K562 treated with DMSO at 1 percent for 24 hours (cell line): ENCODE data around the gene DNAJB12. TPM values are rescaled to one million over a fixed set of nuclear protein-coding genes. Genes with fewer than 3 reads are reported as not detected.

Experiments used
- total RNA-seq: library from RNA; unstranded; fragments of 300-600 nt; gene quantifications from 2 replicates; pipeline ENCODE4 v1.2.3, GENCODE V29; 2022; ENCODE audit warnings: low read depth; ENCODE audit not compliant: insufficient read depth

DNAJB12 gene
- 24.8 and 26.3 TPM in 2 replicates for total RNA-seq

DNA sequence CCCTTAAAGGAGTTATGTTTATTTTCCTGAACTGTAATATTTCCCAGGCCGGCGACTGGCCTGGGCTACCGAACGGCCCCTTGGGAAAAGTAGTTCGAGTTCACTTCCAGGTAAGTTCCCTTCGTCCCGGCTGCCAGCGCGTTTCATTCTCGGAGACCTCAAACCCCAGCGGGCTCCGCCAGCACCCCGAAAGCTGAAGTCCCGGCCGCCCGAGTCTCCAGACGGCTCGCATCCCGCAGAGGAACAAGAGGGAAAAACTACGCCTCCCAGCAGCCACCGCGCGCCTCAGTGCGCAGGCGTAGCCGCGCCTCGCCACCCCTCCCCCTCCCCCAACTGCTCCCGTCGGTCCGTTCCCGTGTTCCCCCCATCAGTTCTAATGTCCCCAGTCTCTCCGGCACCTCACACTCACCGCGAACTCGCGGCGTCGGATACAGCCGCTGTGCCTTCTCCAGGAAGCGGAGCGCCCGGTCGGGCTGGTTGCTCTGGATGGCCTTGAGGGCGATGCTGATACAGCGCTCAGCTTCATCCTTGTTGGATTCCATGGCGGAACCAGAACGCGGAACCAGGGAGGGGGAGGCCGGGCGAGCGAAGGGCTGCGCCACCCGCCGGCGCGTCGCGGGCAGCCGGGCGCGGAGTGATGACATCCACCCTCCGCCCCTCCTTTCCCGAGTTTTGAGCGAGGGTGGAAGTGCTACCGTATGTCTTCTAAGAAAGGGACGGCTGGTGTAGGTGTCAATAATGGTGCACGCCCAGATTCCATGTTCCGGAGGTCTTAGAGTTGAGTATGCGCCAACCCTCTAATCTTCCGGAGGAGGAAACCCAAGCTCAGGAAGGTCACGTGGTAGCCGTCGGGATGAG lies at the start of gene DNAJB12:
Gene DNAJB12, minus strand, starts transcription at position 564 of the 858 bp plus-strand sequence. Its CDS starts 22 bp downstream, at position 542.

Other genes with a start within 250 kb of the DNAJB12 start
- 126 and 127 TPM in 2 replicates for gene ANAPC16, start 138.9 kb downstream of the DNAJB12 start, total RNA-seq
- 49.7 and 50.3 TPM in 2 replicates for gene ASCC1, start 138.6 kb downstream of the DNAJB12 start, total RNA-seq
- 772 and 864 TPM in 2 replicates for gene DDIT4, start 81.0 kb downstream of the DNAJB12 start, total RNA-seq